RWPE2 (cell line): ENCODE data around the gene MFF.

Experiments
- ATAC-seq: fragments of 200-7000 bp; cut with Tn5 transposase; 3 replicates; pipeline ENCODE4 v1.9.1; 2021; ENCODE audit warnings: low read depth
- DNase-seq: peaks from one replicate; pipeline ENCODE4 v3.0.0-alpha.2; 2020; ENCODE audit warnings: low spot score
- H3K27ac ChIP-seq: fragments of 450-650 bp; 2 replicates; pipeline ENCODE4 v1.5.1; 2017; ENCODE audit warnings: mild to moderate bottlenecking; ENCODE audit not compliant: poor library complexity, severe bottlenecking
- H3K27me3 ChIP-seq: fragments of 250-450 bp; sonication (Bioruptor Pico); 2 replicates; pipeline ENCODE4 v1.5.1; 2021; ENCODE audit warnings: mild to moderate bottlenecking, moderate library complexity; ENCODE audit not compliant: insufficient read depth, poor library complexity, severe bottlenecking
- H3K36me3 ChIP-seq: fragments of 250-450 bp; sonication (Bioruptor Pico); 2 replicates; pipeline ENCODE4 v1.5.1; 2020; ENCODE audit warnings: low read depth, mild to moderate bottlenecking, moderate library complexity
- H3K4me1 ChIP-seq: fragments of 250-450 bp; sonication (Bioruptor Pico); 2 replicates; pipeline ENCODE4 v1.5.1; 2021; ENCODE audit warnings: mild to moderate bottlenecking, moderate library complexity; ENCODE audit not compliant: insufficient read depth, poor library complexity, severe bottlenecking
- H3K4me3 ChIP-seq: fragments of 250-450 bp; sonication (Bioruptor Pico); 2 replicates; pipeline ENCODE4 v1.5.1; 2021; ENCODE audit warnings: mild to moderate bottlenecking, moderate library complexity; ENCODE audit not compliant: severe bottlenecking
- H3K9me3 ChIP-seq: fragments of 250-450 bp; sonication (Bioruptor Pico); 2 replicates; pipeline ENCODE4 v1.5.1; 2021; ENCODE audit warnings: mild to moderate bottlenecking, moderate library complexity; ENCODE audit not compliant: severe bottlenecking
- CTCF ChIP-seq: fragments of 450-650 bp; IDR thresholded peaks from one replicate; pipeline ENCODE4 v1.5.1; 2017; ENCODE audit warnings: mild to moderate bottlenecking, moderate library complexity; ENCODE audit not compliant: poor library complexity, severe bottlenecking

The MFF gene

DNA sequence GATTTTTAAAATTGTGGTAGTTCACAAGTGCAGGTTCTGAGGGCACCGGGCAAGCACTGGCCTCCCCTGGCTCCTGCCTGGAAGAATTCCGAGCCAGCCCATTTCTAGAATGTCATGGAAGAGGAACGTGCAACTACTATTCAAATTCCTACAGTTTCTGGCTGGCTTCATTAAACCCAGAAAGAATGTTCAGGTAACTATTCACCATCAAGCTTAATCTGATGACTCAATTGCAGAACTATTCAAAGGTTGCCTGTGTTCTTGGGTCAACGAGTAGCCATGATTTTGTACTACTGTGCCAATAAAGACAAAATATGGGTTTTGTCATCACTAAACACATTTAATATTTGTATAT is 14.3 kb upstream of the MFF start:
- DNase-seq (no peak), ATAC-seq (peak; percentile 94)
- H3K27ac ChIP-seq: peak overlapping the region; percentile 33
- TF ChIP-seq CTCF: no peak
- no peaks in the 10 kb centered on the region for H3K27me3 ChIP-seq
- H3K36me3 ChIP-seq: no peaks in the 10 kb centered on the region
- H3K4me3 ChIP-seq: no peak overlapping the region
- H3K9me3 ChIP-seq: no peaks in the 10 kb centered on the region
- H3K4me1 ChIP-seq: no peaks in the 10 kb centered on the region

- no peak for DNase-seq
- H3K4me1 ChIP-seq: no peaks in the 10 kb centered on the region
- H3K4me3 ChIP-seq: no peak overlapping the region
- no peaks in the 10 kb centered on the region for H3K9me3 ChIP-seq
- no peaks in the 10 kb centered on the region for H3K27me3 ChIP-seq
- no peak overlapping the region for H3K27ac ChIP-seq
- no peak for ATAC-seq
- H3K36me3 ChIP-seq: no peaks in the 10 kb centered on the region
- TF ChIP-seq CTCF: no peak
Observed at GRCh38 chr2:227311861-227312506, 13.1 kb upstream of the MFF start.

DNA sequence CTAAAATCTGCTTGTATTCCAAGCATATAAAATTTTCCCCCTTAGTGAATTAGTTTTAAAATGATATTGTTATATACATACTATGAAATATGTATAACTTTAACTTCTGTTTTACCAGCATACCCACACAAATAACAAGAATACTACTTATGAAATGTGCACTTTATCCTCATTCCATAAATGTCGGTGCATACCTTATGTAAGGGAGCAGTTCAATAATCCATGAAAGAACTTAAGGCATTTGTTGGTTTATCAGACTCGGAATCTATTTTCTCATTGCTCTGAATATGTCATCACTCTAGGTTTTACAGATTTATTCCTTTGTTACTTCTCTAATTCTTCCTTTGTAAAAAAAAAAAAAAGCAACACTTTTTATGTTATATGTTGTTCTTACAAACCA is 12.5 kb upstream of the MFF start:
- Histone ChIP-seq H3K27me3 (no peaks in the 10 kb centered on the region), H3K27ac (no peak overlapping the region), H3K4me3 (no peak overlapping the region), H3K36me3 (no peaks in the 10 kb centered on the region), H3K9me3 (no peaks in the 10 kb centered on the region), H3K4me1 (no peaks in the 10 kb centered on the region)
- no peak for TF ChIP-seq CTCF
- ATAC-seq (no peak), DNase-seq (no peak)

GRCh38 chr2:227313310-227313709 is 11.7 kb upstream of the MFF start:
- Histone ChIP-seq H3K4me1 (no peaks in the 10 kb centered on the region), H3K9me3 (no peaks in the 10 kb centered on the region), H3K27ac (no peak overlapping the region), H3K27me3 (no peaks in the 10 kb centered on the region), H3K36me3 (no peaks in the 10 kb centered on the region), H3K4me3 (no peak overlapping the region)
- DNase-seq (no peak), ATAC-seq (no peak)
- no peak for TF ChIP-seq CTCF

- DNase-seq: no peak
- Histone ChIP-seq H3K9me3 (no peaks in the 10 kb centered on the region), H3K4me3 (no peak overlapping the region), H3K27me3 (no peaks in the 10 kb centered on the region), H3K27ac (no peak overlapping the region), H3K4me1 (no peaks in the 10 kb centered on the region), H3K36me3 (no peaks in the 10 kb centered on the region)
- ATAC-seq: no peak
- TF ChIP-seq CTCF: no peak
Observed at GRCh38 chr2:227317834-227318233, 7.2 kb upstream of the MFF start.
